Measurements from ENCODE around the gene SEC14L1.
"Not testable (repeated sequence)": the region's sequence is repeated elsewhere in the genome, so short reads cannot be mapped to it uniquely, and the experiment has no call there.

Gene SEC14L1

GRCh38 chr17:77240976-77241375 lies 100.2 kb downstream of the SEC14L1 start:
- no peak for DNase-seq (ENCODE audit: low read depth)

GRCh38 chr17:77242118-77242851 lies 101.5 kb downstream of the SEC14L1 start:
- DNase-seq (ENCODE audit: low read depth) = no peak

GRCh38 chr17:77245162-77245926 lies 104.6 kb downstream of the SEC14L1 start:
- no peak for DNase-seq (ENCODE audit: low read depth)

GRCh38 chr17:77246110-77247047 lies 105.6 kb downstream of the SEC14L1 start:
- no peak for DNase-seq (ENCODE audit: low read depth)

GRCh38 chr17:77247048-77247541 lies 106.3 kb downstream of the SEC14L1 start:
- DNase-seq (ENCODE audit: low read depth) = peak; percentile 71

- DNase-seq (ENCODE audit: low read depth) = no peak
These were observed 106.8 kb downstream of the SEC14L1 start for GRCh38 chr17:77247609-77248008.

- peak; percentile 46 for DNase-seq (ENCODE audit: low read depth)
These were observed 107.7 kb downstream of the SEC14L1 start for GRCh38 chr17:77248216-77249114.

- DNase-seq (ENCODE audit: low read depth) = no peak
These were observed 110.9 kb downstream of the SEC14L1 start for GRCh38 chr17:77251622-77252183.

- peak; percentile 59 for DNase-seq (ENCODE audit: low read depth)
These were observed 111.5 kb downstream of the SEC14L1 start for GRCh38 chr17:77252306-77252705.

GRCh38 chr17:77253611-77254051 lies 112.9 kb downstream of the SEC14L1 start:
- peak; percentile 66 for DNase-seq (ENCODE audit: low read depth)

GRCh38 chr17:77254951-77255825 lies 114.4 kb downstream of the SEC14L1 start:
- peak; percentile 95 for DNase-seq (ENCODE audit: low read depth)

GRCh38 chr17:77255970-77256369 lies 115.2 kb downstream of the SEC14L1 start:
- DNase-seq (ENCODE audit: low read depth) = not testable (repeated sequence)

GRCh38 chr17:77256710-77257109 lies 115.9 kb downstream of the SEC14L1 start:
- DNase-seq (ENCODE audit: low read depth) = no peak

- DNase-seq (ENCODE audit: low read depth) = no peak
These were observed 116.4 kb downstream of the SEC14L1 start for GRCh38 chr17:77257169-77257568.

- DNase-seq (ENCODE audit: low read depth) = no peak
These were observed 117.1 kb downstream of the SEC14L1 start for GRCh38 chr17:77257596-77258458.

- no peak for DNase-seq (ENCODE audit: low read depth)
These were observed 117.9 kb downstream of the SEC14L1 start for GRCh38 chr17:77258638-77259037.

GRCh38 chr17:77264617-77265230 lies 124.0 kb downstream of the SEC14L1 start:
- DNase-seq (ENCODE audit: low read depth) = no peak

GRCh38 chr17:77266213-77266612 lies 125.4 kb downstream of the SEC14L1 start:
- no peak for DNase-seq (ENCODE audit: low read depth)

Data from EH (cell line).